ENCODE data around the gene DNM2.

DNM2 gene

DNA sequence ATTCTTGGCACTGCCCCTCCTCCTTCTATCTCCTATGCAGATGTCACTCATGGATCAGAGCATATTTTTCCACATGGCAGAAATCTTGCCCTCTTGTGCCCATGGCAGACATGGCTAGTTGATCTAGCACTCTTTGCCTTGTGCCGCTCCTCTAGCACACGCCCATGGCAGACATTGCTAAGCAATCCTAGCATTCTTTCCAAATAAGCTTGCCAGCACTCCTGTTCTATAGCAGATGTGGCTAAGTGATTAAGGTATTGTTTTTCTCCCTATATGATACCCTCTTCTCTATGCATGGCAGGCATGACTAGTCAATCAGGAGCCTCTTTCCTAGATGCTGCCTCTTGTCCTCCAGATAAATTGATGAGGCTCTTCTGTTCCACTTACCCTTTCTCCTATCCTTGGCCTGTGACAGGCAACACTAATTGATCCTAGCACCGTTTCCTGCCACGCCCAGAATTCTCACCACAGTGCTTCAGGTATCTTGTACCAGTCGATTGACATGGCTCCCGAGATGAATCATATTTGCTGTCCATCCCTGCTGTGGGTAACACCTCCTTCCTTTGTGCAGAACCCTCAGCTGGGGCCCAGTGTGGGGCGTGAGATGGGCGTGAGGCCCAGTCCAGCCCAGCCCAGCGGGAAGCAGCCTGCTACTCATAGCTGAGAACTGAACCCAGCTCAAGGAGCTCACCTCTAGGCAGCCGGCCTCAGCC lies 91.2 kb downstream of the DNM2 start:
- in situ Hi-C loops (cut with HindIII; ENCODE audit: low sequenced_read_pairs), result no loop called here
- peak; percentile 53 for DNase-seq (ENCODE audit: low read depth)
- no peak overlapping the region for H3K4me3 ChIP-seq (ENCODE audit: low read depth, low read length)
- TF ChIP-seq, protein P1, sequence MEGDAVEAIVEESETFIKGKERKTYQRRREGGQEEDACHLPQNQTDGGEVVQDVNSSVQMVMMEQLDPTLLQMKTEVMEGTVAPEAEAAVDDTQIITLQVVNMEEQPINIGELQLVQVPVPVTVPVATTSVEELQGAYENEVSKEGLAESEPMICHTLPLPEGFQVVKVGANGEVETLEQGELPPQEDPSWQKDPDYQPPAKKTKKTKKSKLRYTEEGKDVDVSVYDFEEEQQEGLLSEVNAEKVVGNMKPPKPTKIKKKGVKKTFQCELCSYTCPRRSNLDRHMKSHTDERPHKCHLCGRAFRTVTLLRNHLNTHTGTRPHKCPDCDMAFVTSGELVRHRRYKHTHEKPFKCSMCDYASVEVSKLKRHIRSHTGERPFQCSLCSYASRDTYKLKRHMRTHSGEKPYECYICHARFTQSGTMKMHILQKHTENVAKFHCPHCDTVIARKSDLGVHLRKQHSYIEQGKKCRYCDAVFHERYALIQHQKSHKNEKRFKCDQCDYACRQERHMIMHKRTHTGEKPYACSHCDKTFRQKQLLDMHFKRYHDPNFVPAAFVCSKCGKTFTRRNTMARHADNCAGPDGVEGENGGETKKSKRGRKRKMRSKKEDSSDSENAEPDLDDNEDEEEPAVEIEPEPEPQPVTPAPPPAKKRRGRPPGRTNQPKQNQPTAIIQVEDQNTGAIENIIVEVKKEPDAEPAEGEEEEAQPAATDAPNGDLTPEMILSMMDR (IDR thresholded peaks at IDR 0.05; ENCODE audit: low read depth, low read length, missing control alignments), result no peak

DNA sequence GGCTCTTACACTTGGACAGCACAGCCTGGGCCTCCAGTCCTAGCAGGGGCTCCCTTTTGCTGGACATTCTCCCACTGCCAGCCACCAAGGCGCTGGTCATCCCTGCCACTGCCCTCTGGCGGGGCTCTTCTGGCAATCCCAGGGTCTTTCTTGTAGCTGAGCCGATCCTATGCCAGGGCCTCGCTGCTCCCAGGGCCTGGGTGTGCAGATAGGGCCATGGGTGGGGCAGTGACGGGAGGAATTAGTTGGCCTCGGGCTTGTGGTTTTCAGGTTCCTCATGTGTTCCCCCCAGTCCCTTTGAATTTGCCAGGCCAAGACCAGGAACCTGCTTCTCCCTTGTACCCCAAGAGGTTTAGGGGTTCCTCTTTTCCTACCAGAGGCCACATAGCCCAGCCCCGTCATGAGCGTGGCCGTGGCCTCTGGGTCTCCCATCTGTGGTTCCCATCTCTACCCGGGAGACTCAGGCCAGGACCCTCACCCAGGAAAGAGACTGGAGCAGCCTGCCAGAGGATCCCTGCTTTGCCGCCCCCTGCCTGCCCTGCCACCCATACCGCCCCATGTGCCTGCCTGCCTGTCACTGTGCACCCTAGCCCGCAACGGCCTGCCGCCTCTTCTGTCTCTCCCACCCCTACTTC lies 91.9 kb downstream of the DNM2 start:
- in situ Hi-C loops (cut with HindIII; ENCODE audit: low sequenced_read_pairs), result no loop called here
- H3K4me3 ChIP-seq (ENCODE audit: low read depth, low read length), result no peak overlapping the region
- no peak for DNase-seq (ENCODE audit: low read depth)
- TF ChIP-seq, protein P1 (IDR thresholded peaks at IDR 0.05; ENCODE audit: low read depth, low read length, missing control alignments), result no peak

DNA sequence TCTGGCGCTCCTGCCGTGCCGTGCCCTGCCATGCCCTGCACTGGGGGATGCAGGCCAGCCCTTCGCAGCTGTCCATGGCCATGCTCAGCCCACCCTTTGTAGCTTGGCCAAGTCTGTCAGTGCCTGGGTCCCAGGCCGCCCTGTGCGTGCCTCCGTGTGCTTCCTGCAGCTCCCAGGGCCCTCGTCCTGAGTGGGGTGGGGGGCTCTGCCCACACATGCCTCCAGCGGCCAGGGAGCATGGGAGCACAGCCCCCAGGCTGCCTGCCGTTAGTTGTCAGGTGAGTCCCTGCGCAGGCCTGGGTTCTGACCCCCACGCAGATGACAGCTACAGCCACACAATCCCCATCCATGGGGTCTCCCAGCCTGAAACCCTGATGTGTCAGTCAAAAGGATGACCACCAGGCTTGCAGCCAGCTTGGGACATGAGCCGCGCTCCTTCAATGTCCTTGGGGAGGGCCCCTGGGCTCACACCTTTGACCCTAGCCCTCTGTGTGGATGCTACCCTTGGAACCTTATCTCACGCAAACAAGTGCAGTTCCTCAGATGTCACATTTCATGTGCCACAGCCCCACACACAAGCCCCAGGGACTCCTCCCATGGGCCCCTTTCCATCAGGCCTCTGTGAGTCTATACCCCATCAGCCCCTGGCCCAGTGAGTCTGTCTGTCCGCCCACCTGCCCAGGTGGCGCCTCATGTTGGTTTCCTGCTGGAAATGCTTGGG lies 93.7 kb downstream of the DNM2 start:
- TF ChIP-seq, protein P1 (IDR thresholded peaks at IDR 0.05; ENCODE audit: low read depth, low read length, missing control alignments), result no peak
- DNase-seq (ENCODE audit: low read depth), result no peak
- no peak overlapping the region for H3K4me3 ChIP-seq (ENCODE audit: low read depth, low read length)
- in situ Hi-C loops (cut with HindIII; ENCODE audit: low sequenced_read_pairs), result no loop called here

DNA sequence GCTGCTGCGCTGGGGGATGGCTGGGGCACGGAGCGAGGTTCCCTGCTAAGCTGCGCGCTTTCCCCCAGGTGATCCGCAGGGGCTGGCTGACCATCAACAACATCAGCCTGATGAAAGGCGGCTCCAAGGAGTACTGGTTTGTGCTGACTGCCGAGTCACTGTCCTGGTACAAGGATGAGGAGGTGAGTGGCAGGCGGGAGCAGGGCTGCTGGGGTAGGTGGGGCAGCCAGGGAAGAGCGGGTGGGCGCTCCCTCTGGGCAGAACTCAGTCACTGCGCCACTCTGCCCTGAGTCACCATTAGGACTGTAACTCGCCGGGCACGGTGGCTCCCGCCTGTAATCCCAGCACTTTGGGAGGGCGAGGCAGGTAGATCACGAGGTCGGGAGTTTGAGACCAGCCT lies 94.3 kb downstream of the DNM2 start:
- DNase-seq (ENCODE audit: low read depth), result no peak
- in situ Hi-C loops (cut with HindIII; ENCODE audit: low sequenced_read_pairs), result no loop called here
- TF ChIP-seq, protein P1 (IDR thresholded peaks at IDR 0.05; ENCODE audit: low read depth, low read length, missing control alignments), result no peak
- H3K4me3 ChIP-seq (ENCODE audit: low read depth, low read length), result no peak overlapping the region

DNA sequence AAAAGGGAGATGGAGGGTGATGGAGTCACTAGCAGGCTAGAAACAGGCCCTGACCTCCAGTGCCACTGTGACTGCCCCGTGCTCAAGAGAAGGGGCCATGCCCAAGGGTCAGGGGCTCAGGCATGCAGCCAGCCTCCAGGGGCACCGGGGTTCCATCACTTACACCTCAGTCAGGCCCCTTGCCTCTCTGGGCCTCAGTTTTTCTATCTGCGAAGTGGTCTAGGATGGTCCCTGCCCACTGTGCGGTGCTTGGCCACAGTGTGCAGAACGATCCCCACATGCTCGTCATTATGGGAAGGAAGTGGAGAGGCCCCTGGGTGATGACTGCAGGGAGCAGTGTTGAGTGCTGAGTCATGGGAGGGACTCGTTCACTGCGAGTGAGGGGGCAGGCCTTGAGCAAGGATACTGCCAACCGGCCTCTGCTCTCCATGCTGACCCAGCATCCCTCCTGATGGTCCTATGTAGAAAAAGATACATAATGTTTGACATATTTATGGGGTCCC lies 95.1 kb downstream of the DNM2 start:
- H3K4me3 ChIP-seq (ENCODE audit: low read depth, low read length), result no peak overlapping the region
- in situ Hi-C loops (cut with HindIII; ENCODE audit: low sequenced_read_pairs), result no loop called here
- peak; percentile 49 for DNase-seq (ENCODE audit: low read depth)
- TF ChIP-seq, protein P1 (IDR thresholded peaks at IDR 0.05; ENCODE audit: low read depth, low read length, missing control alignments), result no peak

DNA sequence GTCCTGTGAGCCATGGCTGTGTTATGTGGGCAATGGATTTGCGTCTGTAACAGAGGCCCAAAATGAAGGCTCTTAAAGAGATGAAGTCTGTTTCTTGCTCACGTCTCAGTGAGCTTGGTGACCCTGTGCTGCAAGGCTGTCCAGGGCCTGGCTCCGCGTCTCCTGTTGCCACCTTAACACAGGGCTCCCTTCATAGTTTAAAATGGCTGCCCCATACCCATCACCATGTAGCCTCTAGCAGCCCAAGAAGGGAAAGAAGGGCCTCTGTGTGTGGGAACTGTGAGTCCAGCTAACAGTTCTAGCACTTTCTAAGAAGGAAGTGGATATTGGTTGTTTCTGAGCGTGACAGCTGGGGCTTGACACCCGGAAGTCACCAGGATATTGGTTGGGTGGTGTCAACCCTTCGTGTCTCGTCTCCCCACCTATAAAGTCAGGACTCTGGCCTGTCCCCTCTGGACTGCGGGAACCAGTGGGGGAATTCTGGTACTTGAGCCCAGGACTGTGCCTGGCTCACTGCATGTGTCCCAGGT lies 97.2 kb downstream of the DNM2 start:
- TF ChIP-seq, protein P1 (IDR thresholded peaks at IDR 0.05; ENCODE audit: low read depth, low read length, missing control alignments), result no peak
- in situ Hi-C loops (cut with HindIII; ENCODE audit: low sequenced_read_pairs), result no loop called here
- no peak for DNase-seq (ENCODE audit: low read depth)
- H3K4me3 ChIP-seq (ENCODE audit: low read depth, low read length), result no peak overlapping the region

All from astrocyte of the cerebellum (primary cell).